Heart left ventricle (tissue), 13 donors: ENCODE results near the gene PSEN2.

ENCODE experiments used
- CTCF ChIP-seq, 12 donors: fragments of 200-600 bp; sonication (generic) in 4 of 12; IDR thresholded peaks; one replicate each; pipeline versions ENCODE4 v1.5.0 to v1.8.0; 2018 to 2022; ENCODE audit warnings: antibody characterized with exemption in 12 of 12, mild to moderate bottlenecking in 5 of 12
- POLR2A ChIP-seq, 2 donors: fragments of 450-650 bp; IDR thresholded peaks; one replicate each; pipeline ENCODE4 v1.6.1; 2017; ENCODE audit warnings: antibody characterized with exemption in 2 of 2, mild to moderate bottlenecking in 2 of 2, moderate library complexity in 2 of 2
- donor health status: ischemic (EF 13 %, LVEDD 7.1; RV severe dilation, severe dysfunction).
- donor health status: DM: no; HTN: yes; CAD: no.
- donor health status: DM: no; HTN: no; CAD: no.
- donor health status: ischemic (EF 25% LVEDD 6.9; RV normal size, moderate dysfunction).
- donor health status: ischemic (EF 25% LVEDD 5.7; RV mildly dilated, moderate dysfunction).
- donor health status: ischemic (EF 35%, LVEDD 5.7; RV mildly dilated, moderate dysfunction).
- donor health status: nonischemic (EF 11% LVEDD 7.7; RV severe dilation, severe dysfunction).
- donor health status: DM: yes; HTN: yes; CAD: no.
- donor health status: PGD.
- donor health status: ischemic (EF 29% LVEDD 5.4; RV normal size, mild dysfunction).
- donor health status: nonischemic (EF 23%, LVEDD 6.1; RV moderate dilation, normal function).

GRCh38 chr1:226865590-226865989 lies 4.8 kb upstream of the PSEN2 start:
- TF ChIP-seq CTCF (IDR thresholded peaks at IDR 0.05) (no peak), POLR2A (IDR thresholded peaks at IDR 0.05) (no peak)
